ENCODE results near the gene HOXB9.

DNA sequence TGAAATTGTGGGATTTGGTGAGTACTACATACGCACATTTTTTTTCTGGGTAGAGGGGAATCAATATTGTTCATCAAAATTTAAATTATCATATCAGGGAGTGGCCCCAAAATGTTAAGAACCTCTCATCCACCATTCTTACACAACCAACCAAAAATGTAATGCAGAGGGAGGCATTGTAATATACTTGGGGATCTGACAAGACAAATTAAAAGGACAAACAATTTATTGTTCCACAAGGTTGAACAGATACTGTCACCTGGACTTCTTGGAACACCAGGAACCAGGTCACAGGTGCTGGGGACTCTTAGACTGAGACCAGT lies 14.7 kb upstream of the HOXB9 start:
- TF ChIP-seq, protein P1, sequence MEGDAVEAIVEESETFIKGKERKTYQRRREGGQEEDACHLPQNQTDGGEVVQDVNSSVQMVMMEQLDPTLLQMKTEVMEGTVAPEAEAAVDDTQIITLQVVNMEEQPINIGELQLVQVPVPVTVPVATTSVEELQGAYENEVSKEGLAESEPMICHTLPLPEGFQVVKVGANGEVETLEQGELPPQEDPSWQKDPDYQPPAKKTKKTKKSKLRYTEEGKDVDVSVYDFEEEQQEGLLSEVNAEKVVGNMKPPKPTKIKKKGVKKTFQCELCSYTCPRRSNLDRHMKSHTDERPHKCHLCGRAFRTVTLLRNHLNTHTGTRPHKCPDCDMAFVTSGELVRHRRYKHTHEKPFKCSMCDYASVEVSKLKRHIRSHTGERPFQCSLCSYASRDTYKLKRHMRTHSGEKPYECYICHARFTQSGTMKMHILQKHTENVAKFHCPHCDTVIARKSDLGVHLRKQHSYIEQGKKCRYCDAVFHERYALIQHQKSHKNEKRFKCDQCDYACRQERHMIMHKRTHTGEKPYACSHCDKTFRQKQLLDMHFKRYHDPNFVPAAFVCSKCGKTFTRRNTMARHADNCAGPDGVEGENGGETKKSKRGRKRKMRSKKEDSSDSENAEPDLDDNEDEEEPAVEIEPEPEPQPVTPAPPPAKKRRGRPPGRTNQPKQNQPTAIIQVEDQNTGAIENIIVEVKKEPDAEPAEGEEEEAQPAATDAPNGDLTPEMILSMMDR (IDR thresholded peaks at IDR 0.05): no peak
- no peak for TF ChIP-seq POLR2A (IDR thresholded peaks at IDR 0.05)
